Left ventricle myocardium inferior (tissue), 1 donor: Measurements from ENCODE around the gene ATP1B3. TPM values are rescaled to one million over a fixed set of nuclear protein-coding genes. Genes with fewer than 3 reads are reported as not detected.

Experiments used
- DNase-seq: peaks from one replicate; pipeline ENCODE4 v3.0.0-alpha.2; 2020
- H3K27ac ChIP-seq: fragments of 200-600 bp; replicated peaks from 2 replicates; pipeline ENCODE4 v1.8.0; 2021
- H3K27me3 ChIP-seq: fragments of 200-600 bp; 2 replicates; pipeline ENCODE4 v1.8.0; 2021; ENCODE audit warnings: low read depth
- H3K36me3 ChIP-seq: fragments of 200-600 bp; 2 replicates; pipeline ENCODE4 v1.8.0; 2021
- H3K4me1 ChIP-seq: fragments of 200-600 bp; 2 replicates; pipeline ENCODE4 v1.8.0; 2021
- H3K4me3 ChIP-seq: fragments of 200-600 bp; 2 replicates; pipeline ENCODE4 v1.8.0; 2021; ENCODE audit warnings: mild to moderate bottlenecking, moderate library complexity
- H3K9me3 ChIP-seq: fragments of 200-600 bp; replicated peaks from 2 replicates; pipeline ENCODE4 v1.8.0; 2021
- CTCF ChIP-seq: fragments of 200-600 bp; IDR thresholded peaks from 2 replicates; pipeline ENCODE4 v1.8.0; 2021; ENCODE audit warnings: antibody characterized with exemption, mild to moderate bottlenecking, borderline replicate concordance
- intact Hi-C: fragments of 100-400 bp; cut with micrococcal nuclease; formaldehyde crosslinking; loops from one replicate; pipeline ENCODE4 v1.11.0; 2022
- total RNA-seq: library from RNA; stranded (reverse); fragmentation: NEBNext Ultra II Directional; extraction: Animal tissue kit (Norgen Biotek cat#: 25700); gene quantifications from one replicate; pipeline ENCODE4 v1.2.1, GENCODE V29; 2021
- donor health status: DM: no; HTN: yes; CAD: no; lungs with severe emphysema.

The ATP1B3 gene
- total RNA-seq, 1 donor from 2014 or later: 34.5 TPM

- intact Hi-C loops: no loop called here
- H3K4me3 ChIP-seq: no peak overlapping the region
- H3K27ac ChIP-seq: no peak overlapping the region
- H3K4me1 ChIP-seq: no peaks in the 10 kb centered on the region
- TF ChIP-seq CTCF: no peak
- H3K9me3 ChIP-seq: no peaks in the 10 kb centered on the region
- no peaks in the 10 kb centered on the region for H3K36me3 ChIP-seq
- DNase-seq: no peak
- H3K27me3 ChIP-seq: no peaks in the 10 kb centered on the region
These were observed 40.8 kb upstream of the ATP1B3 start for GRCh38 chr3:141835557-141836229.

GRCh38 chr3:141839389-141839788, 37.1 kb upstream of the ATP1B3 start:
- Histone ChIP-seq H3K9me3 (no peaks in the 10 kb centered on the region), H3K36me3 (no peaks in the 10 kb centered on the region), H3K27ac (no peak overlapping the region), H3K4me3 (no peak overlapping the region), H3K27me3 (no peaks in the 10 kb centered on the region), H3K4me1 (peaks cover 5% of the 10 kb centered on the region)
- TF ChIP-seq CTCF: no peak
- no peak for DNase-seq
- intact Hi-C loops: no loop called here

- no peak overlapping the region for H3K4me3 ChIP-seq
- no peaks in the 10 kb centered on the region for H3K36me3 ChIP-seq
- TF ChIP-seq CTCF: no peak
- peaks cover 5% of the 10 kb centered on the region for H3K4me1 ChIP-seq
- H3K27ac ChIP-seq: peak overlapping the region; percentile 83
- no peaks in the 10 kb centered on the region for H3K9me3 ChIP-seq
- intact Hi-C loops: no loop called here
- no peak for DNase-seq
- no peaks in the 10 kb centered on the region for H3K27me3 ChIP-seq
These were observed 35.5 kb upstream of the ATP1B3 start for GRCh38 chr3:141840737-141841544.

GRCh38 chr3:141844108-141844507, 32.3 kb upstream of the ATP1B3 start:
- TF ChIP-seq CTCF: no peak
- Histone ChIP-seq H3K4me1 (peaks cover 5% of the 10 kb centered on the region), H3K27ac (no peak overlapping the region), H3K9me3 (no peaks in the 10 kb centered on the region), H3K36me3 (no peaks in the 10 kb centered on the region), H3K4me3 (no peak overlapping the region), H3K27me3 (no peaks in the 10 kb centered on the region)
- no peak for DNase-seq
- intact Hi-C loops: no loop called here

GRCh38 chr3:141844812-141845211, 31.6 kb upstream of the ATP1B3 start:
- no peaks in the 10 kb centered on the region for H3K9me3 ChIP-seq

More at GRCh38 chr3:141844812-141845211, 31.6 kb upstream of the ATP1B3 start:
- H3K4me1 ChIP-seq: peaks cover 5% of the 10 kb centered on the region
- H3K36me3 ChIP-seq: no peaks in the 10 kb centered on the region
- no peak overlapping the region for H3K27ac ChIP-seq
- no peaks in the 10 kb centered on the region for H3K27me3 ChIP-seq
- no peak overlapping the region for H3K4me3 ChIP-seq
- intact Hi-C loops: no loop called here
- no peak for DNase-seq
- no peak for TF ChIP-seq CTCF
